ENCODE data around the gene SLC25A34.

SLC25A34 gene

GRCh38 chr1:15733726-15734226 is 2.3 kb upstream of the SLC25A34 start:
- ATAC-seq = no peak

GRCh38 chr1:15734296-15734695 is 1.8 kb upstream of the SLC25A34 start:
- no peak for ATAC-seq

GRCh38 chr1:15734901-15735300 is 1.2 kb upstream of the SLC25A34 start:
- ATAC-seq = no peak

GRCh38 chr1:15735304-15736037 is 587 bp upstream of the SLC25A34 start:
- ATAC-seq = no peak

- no peak for ATAC-seq
These were observed 819 bp downstream of the SLC25A34 start for GRCh38 chr1:15736892-15737261.

- ATAC-seq = no peak
These were observed 1.6 kb downstream of the SLC25A34 start for GRCh38 chr1:15737324-15738319.

GRCh38 chr1:15738416-15739113 is 2.5 kb downstream of the SLC25A34 start:
- ATAC-seq = no peak

GRCh38 chr1:15739259-15739658 is 3.2 kb downstream of the SLC25A34 start:
- no peak for ATAC-seq

- no peak for ATAC-seq
These were observed 3.7 kb downstream of the SLC25A34 start for GRCh38 chr1:15739745-15740144.

- peak; percentile 74 to 77 for ATAC-seq
These were observed 5.1 kb downstream of the SLC25A34 start for GRCh38 chr1:15740924-15741850.

GRCh38 chr1:15742339-15742801 is 6.3 kb downstream of the SLC25A34 start, which contains the start of gene TMEM82:
TMEM82 (plus strand) TSS chr1:15742499; CDS start chr1:15742560, 61 bp downstream.
- no peak for ATAC-seq

- ATAC-seq = no peak
These were observed 8.1 kb downstream of the SLC25A34 start for GRCh38 chr1:15744122-15744679.

GRCh38 chr1:15747378-15747777 is 11.3 kb downstream of the SLC25A34 start:
- no peak for ATAC-seq

GRCh38 chr1:15748264-15748663 is 12.2 kb downstream of the SLC25A34 start:
- no peak for ATAC-seq

GRCh38 chr1:15748690-15749398 is 12.8 kb downstream of the SLC25A34 start:
- no peak for ATAC-seq

- no peak for ATAC-seq
These were observed 13.6 kb downstream of the SLC25A34 start for GRCh38 chr1:15749399-15750291.

GRCh38 chr1:15750924-15751323 is 14.9 kb downstream of the SLC25A34 start:
- no peak for ATAC-seq

- no peak for ATAC-seq
These were observed 15.7 kb downstream of the SLC25A34 start for GRCh38 chr1:15751717-15752116.

- ATAC-seq = no peak
These were observed 17.7 kb downstream of the SLC25A34 start for GRCh38 chr1:15753776-15754175.

Data from activated CD4-positive, CD25-positive, alpha-beta regulatory T cell treated with anti-CD3 and anti-CD28 coated beads, Interleukin-2, amount 50 U/mL, for 24 hours (primary cell).